ENCODE data around the gene FCGBP.

FCGBP gene

DNA sequence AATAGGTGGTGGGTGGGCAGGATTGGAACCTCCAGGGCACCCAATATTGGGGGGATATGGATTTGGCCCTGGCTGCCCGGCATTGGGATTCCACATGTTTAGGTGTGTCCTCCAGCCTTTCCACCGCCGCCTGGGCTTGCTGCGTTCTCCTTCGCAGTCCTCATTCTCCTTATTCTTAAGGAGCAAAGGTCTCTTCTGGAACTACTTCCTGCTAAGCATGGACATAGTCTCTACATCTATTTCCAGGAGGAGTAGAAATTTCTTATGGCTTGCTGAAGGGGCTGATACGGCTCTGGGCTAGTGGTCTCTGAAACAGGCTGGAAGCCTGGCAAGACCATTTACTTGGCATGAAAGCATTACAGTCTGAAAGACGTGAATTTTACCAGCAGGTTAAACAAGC lies 9.2 kb upstream of the FCGBP start:
- DNase-seq, result no peak

DNA sequence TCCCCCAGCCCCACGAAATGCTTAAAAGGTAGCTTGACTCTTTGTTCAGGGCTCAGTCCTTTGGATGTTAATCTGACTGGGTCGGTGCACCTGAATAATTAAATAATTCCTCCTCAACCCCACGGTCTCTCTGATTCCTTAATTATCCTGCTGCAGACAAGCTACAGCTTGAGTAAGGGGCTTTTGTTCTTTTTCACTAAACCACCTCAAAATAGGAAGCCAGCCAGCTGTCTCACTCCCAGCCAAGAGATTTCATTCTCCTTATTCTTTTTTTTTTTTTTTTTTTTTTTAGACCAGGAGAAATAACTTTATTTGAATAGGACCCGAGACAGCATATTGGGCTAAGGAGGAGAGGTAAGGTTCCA lies 7.9 kb upstream of the FCGBP start:
- no peak for DNase-seq

DNA sequence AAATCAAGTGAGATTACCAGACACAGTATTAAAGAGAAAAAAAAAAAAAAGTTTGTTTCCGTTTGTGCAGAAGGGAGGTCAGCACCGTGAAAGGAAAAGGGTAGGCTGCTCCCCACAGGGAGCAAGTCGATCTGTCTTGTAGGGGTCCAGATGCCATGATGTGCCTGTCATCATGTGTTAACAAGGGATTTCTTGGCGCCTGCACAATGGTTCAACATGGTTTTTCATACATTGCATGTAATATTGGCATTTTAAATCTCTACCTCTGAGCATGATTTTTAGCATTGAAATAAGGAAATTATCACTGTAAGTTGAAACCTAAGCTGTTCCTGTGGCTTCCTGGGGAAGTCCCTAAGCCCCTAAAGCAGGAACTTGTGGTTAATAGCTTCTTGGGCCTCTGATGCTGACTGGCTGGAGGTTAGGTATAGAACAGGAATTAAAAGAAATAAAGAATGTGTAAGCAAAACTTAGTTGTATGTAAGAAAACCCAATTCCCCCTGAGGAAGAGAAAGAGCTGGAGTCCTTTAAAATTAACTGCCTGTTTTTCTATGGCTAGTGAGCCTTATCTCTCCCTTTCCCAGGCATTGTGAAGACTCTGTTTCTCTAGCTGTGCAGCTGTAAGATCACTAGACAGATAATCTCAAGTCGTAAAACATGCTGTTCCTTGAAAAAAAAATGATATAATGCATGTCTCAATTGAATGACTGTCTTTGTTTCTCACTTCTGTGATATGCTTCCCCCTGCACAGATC lies 7.4 kb upstream of the FCGBP start:
- DNase-seq, result no peak

DNA sequence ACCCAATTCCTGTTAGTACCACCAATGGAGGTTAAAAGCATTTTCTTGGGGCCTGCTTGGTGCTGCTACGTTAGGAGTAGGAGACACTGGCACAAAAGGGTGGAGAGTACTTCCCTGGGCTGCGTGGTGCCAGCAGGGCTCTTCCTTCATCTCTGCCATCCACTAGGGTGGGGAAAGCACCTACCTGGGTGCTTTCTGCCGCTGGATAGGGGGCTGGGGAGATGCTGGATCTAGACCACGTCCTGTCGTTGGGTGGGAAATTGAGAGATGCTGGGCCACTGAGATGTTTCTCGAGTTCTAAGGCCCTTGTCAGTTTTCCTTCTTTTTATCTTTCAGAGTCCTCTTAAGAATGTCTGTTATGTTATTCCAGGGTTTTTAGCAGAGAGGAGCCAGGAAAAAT lies 6.7 kb upstream of the FCGBP start:
- no peak for DNase-seq

DNA sequence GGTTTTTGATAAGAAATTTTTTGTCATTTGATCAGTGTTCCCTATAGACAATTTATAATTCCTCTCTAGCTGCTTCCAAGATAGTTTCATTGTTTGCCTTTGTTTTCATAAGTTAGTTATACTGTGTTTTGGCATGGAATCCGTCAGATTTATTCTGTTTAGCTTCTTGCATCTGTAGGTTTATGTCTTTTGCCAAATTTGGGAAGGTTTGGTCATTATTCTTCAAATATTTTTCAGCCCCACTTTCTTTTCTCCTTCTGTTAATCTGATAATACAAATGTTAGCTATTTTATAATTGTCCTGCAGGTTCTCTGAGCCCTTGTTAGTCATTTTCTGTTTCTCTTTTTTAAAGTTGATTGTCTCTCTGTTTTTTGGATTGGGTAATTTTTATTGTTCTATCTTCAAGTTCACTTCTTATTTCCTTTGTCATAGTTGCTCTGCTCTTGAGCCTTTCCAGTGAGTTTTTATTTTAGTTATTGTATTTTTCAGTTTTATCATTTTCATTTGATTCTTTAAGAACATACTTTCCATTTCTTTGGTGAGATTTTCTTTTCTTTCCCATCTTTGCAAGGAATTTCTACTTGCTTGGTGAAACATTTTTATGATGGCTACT lies 5.9 kb upstream of the FCGBP start:
- no peak for DNase-seq

DNA sequence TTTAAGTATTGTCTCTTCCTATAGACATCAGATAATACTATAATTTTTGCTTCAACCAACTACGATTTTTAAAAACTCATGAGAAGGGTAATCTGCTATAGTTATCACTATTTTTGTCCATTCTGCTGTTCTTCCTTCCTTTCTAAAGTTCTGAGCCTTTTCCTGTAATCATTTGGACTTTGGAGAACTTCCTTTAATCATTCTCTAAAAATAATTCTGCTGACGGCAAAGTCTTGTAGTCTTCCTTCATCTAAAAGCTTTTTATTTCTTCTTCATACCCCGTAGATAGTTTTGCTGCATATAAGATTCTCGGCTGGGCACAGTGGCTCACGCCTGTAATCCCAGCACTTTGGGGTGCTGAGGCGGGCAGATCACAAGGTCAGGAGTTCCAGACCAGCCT lies 5.1 kb upstream of the FCGBP start:
- DNase-seq, result no peak

DNA sequence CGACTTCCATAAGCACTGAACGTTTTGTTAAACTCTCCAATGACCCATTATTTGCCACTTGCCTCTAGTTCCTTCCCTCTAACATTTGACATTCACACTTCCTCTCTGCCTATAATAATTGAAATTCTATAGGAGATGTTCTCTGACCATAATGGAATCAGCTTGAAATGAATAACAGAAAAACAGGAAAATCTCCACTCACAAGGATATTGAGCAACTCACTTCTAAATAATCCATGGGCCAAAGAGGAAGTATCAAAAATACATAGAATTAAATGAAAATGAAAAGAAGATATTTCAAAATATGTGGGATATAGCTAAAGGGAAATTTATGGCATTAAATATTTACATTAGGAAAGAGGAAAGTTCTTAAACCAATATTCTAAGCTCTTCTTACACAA lies 3.4 kb upstream of the FCGBP start:
- no peak for DNase-seq

DNA sequence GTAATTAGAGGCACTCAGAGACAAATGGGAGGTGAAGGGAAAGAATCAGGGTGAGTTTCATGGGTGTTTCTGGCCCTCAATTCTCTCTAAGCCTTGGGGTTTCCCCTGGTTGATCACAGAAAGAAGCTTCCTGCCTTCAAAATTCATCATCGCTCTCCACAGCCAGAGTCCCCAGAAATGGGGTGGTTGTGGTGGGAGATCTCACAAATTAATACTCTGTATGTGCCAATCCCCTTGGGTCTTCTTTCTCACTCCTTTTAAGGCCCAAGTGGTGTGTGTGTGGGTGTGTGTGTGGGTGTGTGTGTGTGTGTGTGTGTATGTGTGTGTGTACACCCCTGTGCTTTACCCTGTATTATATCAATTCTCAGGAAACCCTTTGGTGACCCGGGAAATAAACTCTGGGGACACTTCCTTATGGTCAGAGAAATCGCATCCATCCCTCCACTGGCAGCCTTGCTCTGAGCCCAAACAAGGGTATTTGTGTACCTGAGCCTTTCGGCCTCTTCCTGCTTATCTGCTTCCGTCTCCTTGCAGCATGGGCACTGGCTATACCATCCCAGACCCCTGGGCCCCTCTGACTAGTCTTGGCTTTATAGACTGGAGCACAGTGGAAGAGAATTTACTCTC lies 2.8 kb upstream of the FCGBP start:
- DNase-seq, result no peak

DNA sequence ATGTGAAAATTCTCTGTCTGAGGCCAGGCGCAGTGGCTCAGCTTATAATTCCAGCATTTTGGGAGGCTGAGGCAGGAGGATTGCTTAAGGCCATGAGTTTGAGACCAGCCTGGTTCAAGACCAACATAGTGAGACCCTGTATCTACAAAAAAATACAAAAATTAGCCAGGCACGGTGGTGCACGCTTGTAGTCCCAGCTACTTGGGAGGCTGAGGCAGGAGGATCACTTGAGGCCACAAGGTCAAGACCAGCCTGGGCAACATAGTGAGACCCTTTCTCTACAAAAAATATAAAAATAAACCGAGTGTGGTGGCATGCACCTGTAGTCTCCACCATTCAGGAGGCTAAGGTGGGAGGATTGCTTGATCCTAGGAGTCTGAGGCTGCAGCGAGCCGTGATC lies 2.2 kb upstream of the FCGBP start:
- no peak for DNase-seq

DNA sequence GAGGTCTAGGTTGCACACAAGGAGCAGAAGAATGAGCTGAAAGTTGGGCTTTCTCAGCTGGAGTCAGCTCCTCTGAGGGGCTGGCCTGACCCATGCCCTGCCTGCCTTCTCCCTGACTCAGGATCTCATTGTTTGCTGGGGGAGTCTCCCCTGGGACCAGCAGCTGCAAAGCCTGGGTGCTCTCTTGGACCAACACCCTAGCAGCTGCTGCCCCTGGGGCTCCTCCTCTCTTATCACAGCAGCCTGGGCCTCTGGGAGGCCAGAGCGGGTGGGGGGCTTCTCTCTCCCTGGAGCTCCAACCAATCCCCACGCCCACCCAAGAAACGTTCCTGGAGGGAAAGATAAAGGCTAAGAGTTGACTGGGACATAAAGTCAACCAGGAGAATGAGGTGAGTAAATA lies 1.6 kb upstream of the FCGBP start:
- DNase-seq, result peak; percentile 22

DNA sequence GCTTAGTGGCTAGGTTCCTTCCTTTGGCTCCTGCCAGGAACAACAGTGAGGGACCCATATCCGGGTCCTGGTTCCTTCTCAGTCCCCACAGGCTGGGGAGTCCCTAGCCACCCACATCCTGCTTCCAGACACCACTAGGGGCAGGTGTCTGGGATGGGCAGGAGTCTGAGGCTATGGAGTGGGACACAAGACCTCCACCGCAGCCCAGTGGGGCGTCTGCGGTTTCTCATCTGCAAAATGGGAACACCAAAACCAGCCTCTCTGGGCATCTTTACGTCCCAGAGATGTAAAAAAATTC lies 879 bp upstream of the FCGBP start:
- DNase-seq, result no peak

DNA sequence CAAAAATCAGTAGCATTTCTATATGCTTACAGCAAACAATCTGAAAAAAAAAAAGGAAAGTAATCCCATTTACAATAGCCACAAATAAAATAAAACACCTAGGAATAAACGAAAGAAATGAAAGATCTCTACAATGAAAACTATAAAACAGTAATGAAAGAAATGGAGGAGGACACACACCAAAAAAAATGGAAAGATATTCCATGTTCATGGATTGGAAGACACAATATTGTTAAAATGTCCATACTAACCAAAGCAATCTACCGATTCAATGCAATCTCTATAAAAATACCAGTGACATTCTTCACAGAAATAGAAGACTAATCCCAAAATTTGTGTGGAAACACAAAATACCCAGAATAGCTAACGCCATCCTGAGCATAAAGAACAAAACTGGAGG lies 4.7 kb downstream of the FCGBP start:
- DNase-seq, result no peak

DNA sequence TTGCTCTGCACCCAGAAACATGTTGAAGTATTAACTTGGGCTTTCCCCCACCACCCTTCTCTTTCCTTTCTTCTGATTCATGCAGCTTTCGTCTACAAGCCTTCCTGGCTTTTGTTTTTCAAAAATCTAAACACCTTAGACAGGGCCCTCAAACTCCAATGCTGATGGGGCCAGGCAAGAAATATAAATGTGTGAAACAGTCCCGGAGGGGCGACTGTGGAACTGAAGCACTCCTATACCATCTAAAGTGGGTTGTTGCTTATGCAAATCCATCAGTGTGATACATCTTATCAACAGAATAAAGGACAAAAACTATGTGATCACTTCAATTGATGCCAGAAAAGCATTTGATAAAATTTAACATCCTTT lies 6.1 kb downstream of the FCGBP start:
- DNase-seq, result no peak

DNA sequence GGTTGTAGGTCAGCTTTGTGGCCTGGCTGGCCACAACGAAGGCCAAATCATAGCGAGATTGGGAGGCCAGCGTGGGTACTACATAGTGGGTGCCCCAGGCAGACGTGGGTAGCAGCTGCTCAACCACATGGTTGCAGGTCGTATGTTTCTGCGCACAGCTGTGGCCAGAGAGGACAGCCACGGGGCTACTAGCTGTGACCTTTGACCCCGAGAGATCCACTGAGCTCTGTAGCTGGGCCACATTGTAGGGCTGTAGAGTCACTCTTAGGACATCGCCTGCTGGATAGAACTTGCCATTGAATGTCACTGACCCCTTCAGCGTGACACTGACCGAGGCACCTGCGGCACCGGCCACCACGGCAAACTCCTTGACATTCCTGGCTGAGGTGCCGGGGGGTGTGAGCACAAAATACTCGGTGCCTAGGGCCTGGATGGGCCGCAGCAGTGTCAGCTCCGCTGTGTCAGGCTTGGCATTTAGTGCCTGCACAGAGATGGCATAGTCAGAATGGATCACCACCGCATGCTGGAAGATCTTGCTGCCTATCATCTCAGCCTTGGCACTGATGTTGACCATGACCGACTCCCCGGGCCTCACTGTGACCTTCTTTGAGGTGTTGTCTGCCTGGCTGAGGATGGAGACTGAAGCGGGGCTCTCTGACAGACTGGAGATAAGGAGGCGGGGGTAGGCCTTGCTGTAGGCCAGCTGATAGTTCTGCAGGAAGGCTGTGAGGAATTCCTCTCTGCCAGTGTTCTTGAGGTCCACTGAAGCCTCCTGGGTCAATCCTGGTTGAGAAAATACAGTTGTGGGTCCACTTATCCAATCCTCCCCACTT lies 6.7 kb downstream of the FCGBP start:
- DNase-seq, result no peak

DNA sequence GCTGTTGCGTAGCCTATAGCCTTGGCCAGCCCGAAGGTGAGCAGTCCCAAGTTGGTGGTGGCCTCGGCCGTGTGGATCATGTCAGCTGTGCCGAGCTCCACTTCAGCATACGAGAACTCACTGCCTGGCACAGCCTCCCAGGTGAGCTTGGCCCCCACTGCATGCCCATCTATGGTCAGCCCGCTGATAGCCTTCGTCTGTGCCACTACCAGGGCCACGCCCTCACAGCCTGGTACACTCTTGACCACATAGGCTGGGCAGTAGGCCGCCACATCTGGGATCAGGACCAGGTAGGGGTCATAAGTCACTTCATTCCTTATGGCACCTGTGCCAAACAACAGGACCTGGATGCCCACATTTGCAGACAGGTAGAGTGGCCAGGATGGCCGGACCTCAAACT lies 7.4 kb downstream of the FCGBP start:
- no peak for DNase-seq

DNA sequence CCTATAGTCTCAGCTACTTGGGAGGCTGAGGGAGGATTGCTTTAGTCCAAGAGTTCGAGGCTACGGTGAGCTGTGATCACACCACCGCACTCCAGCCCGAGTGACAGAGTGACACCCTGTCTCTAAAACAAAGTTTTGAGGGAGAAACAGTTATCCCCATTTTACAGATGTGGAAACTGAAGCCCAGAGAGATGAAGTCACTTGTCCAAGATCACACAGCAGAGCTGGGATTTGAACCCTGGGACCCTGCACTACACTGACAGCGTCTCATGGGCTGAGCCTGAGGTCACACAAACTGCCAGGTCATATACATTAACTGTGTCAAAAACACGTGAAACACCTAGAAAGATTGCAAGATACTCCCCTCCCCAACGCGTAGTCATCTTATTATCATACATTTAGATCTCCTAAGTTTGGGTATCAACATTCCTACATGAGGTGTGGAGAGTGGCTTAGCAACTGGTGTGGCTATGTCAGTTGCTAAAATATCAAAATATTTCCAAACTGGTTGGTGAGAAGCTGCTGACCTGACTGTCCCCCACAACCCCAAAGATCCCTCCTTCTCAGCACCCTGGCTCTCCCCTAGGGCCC lies 8.2 kb downstream of the FCGBP start:
- DNase-seq, result no peak

DNA sequence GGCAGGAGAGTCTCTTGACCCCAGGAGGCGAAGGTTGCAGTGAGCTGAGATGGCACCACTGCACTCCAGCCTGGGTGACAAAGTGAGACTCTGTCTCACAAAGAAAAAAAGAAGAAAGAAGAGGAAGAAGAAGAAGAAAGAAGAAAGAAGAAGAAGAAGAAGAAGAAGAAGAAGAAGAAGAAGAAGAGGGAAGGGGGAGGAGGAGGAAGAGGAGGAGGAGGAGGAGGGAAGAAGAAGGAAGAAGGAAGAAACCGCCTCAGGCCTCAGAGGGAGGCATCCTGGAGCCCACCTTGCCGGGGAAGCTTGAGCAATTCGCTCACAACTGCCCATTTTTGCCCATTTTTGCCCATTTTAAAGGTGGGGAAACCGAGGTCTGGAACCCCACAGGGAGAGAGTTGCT lies 9.5 kb downstream of the FCGBP start:
- DNase-seq, result no peak

DNA sequence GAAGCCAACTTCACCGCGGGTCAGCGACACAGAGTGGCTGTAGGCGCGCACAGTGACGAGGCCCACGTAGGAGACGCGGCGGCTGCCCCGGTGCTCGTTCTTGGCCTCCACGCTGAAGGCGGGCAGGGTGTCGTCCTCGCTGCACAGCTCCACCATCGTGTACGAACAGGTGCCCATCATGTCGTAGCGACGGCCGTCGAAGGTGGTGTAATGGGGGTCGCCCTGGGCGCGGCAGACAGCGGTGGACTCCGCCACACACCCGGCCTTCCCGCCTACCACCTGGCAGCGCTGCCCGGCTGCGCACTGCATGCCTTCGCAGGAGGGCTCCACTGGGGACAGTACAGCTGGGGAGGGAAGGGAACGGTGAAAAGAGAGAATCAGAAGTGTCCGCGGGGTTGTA lies 10.0 kb downstream of the FCGBP start:
- no peak for DNase-seq

DNA sequence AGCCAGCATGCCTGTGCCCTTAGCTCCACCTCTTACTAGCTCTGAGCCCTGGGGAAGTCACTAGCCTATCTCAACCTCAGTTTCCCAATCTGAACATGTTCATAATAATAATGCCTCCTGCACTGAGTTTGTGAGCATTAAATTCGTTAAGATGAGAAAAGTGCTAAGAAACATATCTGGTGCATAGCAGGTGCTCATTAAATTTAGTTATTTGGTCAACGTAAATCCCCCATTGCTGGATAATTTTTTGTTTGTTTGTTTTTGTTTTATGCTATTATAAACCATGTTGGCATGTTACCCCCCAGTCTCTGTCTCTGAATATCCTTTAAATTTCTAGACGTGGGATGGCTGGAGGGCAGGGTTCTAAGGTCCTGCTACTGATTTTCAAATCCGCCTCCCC lies 10.6 kb downstream of the FCGBP start:
- no peak for DNase-seq

DNA sequence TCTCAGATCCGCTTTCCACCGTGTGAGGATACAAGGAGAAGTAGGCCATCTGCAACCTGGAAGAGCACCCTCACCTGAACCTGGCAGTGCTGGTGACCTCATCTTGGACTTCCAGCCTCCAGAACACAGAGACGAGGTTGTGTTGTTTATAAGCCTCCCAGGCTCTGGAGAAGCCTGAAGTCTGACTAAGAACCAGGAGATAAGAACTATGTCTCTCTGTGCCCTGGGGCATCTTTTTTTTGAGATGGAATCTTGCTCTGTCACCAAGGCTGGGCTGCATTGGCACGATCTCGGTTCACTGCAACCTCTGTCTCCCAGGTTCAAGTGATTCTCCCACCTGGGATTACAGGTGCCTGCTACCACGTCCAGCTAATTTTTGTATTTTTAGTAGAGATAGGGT lies 14.5 kb downstream of the FCGBP start:
- DNase-seq, result no peak

DNA sequence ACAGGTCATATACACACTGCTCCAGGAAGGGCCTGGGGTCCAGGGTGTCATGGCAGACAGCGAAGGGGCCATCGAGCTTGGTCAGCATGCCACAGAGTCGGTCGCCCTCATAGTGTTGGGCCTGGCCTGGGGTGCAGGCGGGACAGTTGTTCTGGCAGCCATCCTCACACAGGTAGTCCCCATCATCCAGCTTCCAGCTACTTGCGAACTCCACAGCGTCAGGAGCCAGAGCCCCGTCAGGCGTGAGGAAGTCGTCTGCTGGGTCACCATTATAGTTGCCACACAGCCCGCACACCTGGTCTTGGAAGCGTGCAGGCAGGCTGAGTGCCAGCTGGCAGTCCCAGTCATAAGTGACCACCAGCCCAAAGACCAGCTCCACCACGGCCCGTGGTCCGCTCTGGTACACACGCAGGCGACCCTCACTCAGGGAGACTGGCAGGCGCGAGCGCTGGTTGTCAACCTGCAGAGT lies 16.2 kb downstream of the FCGBP start:
- no peak for DNase-seq

DNA sequence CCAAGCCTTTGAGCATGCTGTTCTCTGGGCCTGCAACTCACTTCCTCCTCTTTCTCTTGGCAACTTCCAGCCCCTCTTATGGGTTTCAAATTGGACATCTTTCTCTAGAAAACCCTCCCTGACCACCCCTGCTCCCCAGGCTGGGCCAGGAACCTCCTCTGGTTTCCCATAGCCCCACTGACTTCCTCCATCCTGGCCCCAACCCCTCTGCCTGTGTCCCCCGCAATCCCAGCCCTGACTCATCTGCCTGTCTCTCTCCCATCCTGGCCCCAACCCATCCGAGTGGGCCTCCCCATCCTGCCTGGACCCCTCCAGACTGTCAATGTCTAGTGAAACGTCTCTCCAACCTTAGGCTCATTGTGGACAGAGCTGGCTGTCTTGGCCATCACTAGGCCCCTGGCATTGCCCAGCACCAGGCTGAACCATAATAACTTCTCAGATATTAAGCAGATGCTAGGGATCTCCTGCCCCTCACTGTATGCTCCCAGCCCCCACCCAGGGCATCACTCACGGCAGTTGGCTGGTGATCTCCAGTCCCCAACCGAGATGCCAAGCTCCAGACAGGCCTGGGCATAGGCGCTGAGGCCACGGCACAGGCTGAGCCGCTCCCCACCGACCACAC lies 16.8 kb downstream of the FCGBP start:
- DNase-seq, result no peak

DNA sequence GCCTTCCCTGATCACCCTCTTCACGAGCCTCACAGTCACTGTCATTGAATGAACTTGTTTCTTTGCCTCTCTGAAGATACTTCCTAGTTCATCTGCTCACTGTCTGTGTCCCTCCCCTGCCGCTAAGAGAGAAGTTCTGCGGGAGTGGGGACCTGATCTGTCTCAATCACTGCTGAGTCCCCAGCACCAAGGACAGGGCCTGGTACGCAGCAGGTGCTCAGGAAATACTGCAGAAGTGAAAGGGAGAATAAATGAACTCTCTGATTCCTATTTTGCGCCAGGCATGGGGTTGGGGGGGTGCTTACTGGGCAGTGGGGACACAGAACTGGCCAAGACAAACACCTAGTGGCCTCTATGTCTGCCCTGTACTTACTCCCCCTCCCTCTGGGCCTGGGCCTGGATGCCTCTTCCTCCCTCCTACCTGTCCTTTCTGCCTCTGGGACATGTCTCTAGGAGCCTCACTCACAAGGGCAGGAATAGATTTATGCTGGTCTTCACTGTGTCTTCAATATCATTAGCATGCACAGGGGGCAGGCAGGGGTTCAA lies 17.5 kb downstream of the FCGBP start:
- DNase-seq, result no peak
